ENCODE results near the gene ACSL5. TPM values are rescaled to one million over a fixed set of nuclear protein-coding genes. Genes with fewer than 3 reads are reported as not detected.

The ACSL5 gene, protein sequence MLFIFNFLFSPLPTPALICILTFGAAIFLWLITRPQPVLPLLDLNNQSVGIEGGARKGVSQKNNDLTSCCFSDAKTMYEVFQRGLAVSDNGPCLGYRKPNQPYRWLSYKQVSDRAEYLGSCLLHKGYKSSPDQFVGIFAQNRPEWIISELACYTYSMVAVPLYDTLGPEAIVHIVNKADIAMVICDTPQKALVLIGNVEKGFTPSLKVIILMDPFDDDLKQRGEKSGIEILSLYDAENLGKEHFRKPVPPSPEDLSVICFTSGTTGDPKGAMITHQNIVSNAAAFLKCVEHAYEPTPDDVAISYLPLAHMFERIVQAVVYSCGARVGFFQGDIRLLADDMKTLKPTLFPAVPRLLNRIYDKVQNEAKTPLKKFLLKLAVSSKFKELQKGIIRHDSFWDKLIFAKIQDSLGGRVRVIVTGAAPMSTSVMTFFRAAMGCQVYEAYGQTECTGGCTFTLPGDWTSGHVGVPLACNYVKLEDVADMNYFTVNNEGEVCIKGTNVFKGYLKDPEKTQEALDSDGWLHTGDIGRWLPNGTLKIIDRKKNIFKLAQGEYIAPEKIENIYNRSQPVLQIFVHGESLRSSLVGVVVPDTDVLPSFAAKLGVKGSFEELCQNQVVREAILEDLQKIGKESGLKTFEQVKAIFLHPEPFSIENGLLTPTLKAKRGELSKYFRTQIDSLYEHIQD
- polyA plus RNA-seq (ENCODE audit: insufficient read length in 3 of 3), result 1 to 10 TPM; 4.1 to 5.5 (median 5.3) TPM
- long read RNA-seq, donor 1, partial matches to known transcripts, result 34 of 48 reads
- long read RNA-seq, donor 1, other reads (novel, unspliced or antisense), result 14 of 48 reads
- long read RNA-seq, donor 2, result 0 reads
- long read RNA-seq, donor 3, result 0 reads
- long read RNA-seq, donor 4, result 0 reads
- long read RNA-seq, donor 5, result 0 reads
- long read RNA-seq, donor 6, result 0 reads
- long read RNA-seq, donor 7, partial matches to known transcripts, result 0 of 1 reads
- long read RNA-seq, donor 7, other reads (novel, unspliced or antisense), result 0 of 1 reads
- long read RNA-seq, donor 8, result 0 reads
- long read RNA-seq, donor 9, partial matches to known transcripts, result 45 of 76 reads
- long read RNA-seq, donor 9, other reads (novel, unspliced or antisense), result 28 of 76 reads
- long read RNA-seq, donor 10, result 0 reads
- long read RNA-seq, donor 11, result 0 reads
- long read RNA-seq, donor 12, partial matches to known transcripts, result 0 of 1 reads
- long read RNA-seq, donor 12, other reads (novel, unspliced or antisense), result 0 of 1 reads
- long read RNA-seq, donor 13, result 0 reads
- long read RNA-seq, donor 14, result 0 reads
- long read RNA-seq, donor 15, transcript ACSL5-202 (21 exons, 3,351 nt), result major isoform, 14 of 108 reads
- long read RNA-seq, donor 15, partial matches to known transcripts, result 44 of 108 reads
- long read RNA-seq, donor 15, other reads (novel, unspliced or antisense), result 47 of 108 reads
- long read RNA-seq, donor 16, result 0 reads

DNA sequence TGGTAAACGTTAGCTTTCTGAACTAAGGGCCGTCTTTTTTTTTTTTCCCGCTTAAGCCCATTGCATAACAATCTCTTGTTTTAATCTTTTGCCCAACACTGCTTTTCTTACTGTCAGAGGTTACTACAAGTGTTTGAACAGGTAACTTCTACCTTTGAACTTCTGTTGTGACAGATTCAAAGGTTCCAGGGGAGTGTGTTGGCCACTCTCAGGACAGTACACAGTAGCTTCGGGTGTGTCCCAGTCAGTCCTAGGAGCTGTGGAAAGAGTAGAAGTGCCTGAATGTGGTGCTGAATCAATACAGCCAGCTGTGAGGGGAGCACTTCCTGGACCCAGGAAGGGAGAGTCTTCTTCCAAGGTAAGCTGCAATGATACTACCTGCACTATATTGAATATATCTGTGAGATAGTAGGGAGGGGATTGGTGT, at the start of gene ACSL5:
Gene ACSL5 (plus strand): TSS at position 205 of the 427 bp plus-strand sequence. CDS start 20,831 bp downstream, outside the sequence.
- no peak for DNase-seq

DNA sequence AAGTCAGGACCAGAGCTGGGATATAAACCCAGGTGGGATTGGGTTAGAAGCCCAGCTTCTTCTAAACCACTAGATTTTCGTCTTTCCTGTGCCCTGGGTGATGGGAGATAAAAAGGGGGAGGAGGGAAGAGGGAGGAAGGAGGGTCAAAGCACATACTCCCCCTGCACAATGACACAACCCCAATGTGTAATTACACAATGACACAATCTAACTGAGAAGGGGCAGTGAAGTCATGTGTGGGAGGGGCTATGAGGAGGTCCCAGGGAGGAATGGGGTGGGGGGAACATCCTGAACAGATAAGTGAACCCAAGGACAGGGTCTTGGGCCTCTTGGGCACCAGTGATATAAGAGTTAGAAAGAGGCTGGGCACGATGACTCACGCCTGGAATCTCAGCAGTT, 46.2 kb upstream of the ACSL5 start:
- no peak for DNase-seq

DNA sequence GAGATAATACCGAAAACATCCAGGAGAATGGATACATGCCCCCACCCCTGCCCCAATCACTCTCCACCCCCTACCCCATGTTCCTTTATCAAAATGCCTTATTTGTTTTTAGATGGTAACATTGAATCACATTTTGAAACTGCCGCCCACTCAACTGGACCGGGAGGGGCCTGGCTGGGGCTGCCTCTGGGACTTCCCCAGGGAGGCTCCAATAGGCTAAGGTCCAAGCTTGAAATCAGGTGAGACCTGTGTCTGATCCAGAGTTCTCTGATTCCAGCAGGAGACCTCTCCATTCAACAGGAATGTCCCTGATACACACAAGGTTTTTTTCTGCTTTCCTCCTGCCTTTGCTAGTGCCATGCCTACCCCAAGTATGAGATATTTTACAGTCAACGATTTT, 43.8 kb upstream of the ACSL5 start:
- DNase-seq, result no peak

DNA sequence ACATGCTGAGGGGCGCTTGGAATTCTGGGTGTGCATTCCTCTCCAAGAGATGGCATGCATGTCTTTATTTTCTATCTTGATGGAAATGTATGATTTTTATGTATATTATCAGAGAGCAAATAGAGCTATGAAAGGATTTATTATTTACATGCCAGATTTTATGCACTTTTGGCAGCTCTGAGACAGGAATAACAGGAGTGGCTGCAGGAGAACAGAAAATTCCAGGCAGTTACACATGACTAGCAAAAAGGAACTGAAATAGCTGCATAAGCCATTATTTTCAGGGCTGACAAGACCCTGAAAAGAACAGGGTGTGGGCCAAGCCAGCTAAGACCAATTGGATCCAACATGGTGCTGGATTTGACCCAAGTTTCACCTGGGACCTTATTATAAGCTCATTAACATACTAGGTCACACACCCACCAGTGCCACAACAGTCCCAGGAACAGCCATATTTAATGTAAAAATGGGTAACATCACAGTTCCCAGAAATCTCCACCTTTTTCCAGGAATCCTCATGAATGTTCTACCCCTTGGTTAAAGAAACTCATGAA, 43.2 kb upstream of the ACSL5 start:
- DNase-seq, result peak; percentile 10

DNA sequence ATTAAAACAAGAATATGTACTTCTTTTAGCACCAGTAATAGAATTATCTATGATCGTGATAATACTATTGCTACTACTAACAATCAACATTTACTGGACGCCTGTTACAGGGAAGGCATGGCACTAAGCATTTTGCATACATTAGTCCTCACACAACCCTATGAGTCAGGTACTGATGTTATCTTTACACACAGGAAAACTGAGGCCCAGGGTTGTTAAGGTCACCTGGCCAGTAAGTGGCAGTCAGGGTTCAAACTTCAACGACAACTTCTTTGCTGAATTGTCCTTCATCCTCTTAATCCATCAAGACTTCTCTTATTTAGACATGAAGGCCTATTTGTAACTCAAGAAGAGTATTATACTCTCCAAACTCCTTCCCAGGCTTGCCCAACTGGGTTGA, 41.9 kb upstream of the ACSL5 start:
- DNase-seq, result no peak

DNA sequence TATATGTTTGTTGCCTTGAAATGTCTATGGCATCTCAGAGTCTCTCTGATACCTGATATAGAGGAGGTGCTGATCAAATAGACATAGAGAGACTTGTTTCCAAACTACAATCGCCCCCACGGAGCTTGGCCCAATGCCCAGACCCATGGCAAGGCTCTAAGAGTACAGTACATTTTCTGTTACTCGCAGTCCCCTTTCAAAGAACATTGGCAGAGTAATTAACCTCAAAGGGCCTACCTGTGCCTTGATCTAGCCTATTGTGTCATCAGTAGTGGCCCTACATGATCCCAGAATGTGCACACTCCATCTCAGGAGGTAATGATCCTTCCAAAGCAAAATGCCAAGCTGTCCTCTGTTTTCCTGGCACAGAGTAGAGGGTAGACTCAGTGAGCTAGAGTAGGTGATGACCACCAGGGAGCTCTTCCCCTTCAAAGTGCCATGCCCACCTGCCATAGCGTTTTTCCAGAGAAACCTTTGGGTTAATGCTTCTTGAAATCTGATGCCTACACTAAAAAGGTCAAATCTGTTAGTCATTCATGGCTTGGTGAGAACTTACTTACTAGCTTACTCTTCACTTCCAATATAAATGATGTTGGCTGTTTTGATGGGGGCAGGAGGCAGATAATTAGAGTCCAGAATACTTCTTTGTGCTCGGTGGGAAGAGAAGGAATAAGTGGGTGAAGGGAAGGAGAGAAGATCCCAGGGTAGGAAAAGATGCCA, 41.2 kb upstream of the ACSL5 start:
- no peak for DNase-seq

DNA sequence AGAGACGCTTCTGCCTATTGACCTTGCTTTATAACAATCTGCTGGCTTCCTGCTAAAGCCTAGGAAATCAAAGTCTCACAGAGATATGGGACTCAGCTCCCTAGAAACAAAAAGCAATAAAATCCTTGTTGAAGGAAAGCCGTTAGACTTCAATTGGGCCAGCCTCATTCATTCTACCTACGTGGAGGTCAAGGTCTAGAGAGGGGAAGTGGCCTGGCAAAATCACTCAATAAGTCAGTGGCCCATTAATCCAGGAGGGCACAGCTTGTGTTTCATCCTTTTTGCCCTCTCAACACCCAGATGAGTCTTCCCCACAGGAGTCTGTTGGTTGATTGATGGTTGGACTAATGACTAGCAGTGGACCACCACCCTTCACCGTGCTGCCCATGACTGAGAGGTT, 40.5 kb upstream of the ACSL5 start:
- no peak for DNase-seq

DNA sequence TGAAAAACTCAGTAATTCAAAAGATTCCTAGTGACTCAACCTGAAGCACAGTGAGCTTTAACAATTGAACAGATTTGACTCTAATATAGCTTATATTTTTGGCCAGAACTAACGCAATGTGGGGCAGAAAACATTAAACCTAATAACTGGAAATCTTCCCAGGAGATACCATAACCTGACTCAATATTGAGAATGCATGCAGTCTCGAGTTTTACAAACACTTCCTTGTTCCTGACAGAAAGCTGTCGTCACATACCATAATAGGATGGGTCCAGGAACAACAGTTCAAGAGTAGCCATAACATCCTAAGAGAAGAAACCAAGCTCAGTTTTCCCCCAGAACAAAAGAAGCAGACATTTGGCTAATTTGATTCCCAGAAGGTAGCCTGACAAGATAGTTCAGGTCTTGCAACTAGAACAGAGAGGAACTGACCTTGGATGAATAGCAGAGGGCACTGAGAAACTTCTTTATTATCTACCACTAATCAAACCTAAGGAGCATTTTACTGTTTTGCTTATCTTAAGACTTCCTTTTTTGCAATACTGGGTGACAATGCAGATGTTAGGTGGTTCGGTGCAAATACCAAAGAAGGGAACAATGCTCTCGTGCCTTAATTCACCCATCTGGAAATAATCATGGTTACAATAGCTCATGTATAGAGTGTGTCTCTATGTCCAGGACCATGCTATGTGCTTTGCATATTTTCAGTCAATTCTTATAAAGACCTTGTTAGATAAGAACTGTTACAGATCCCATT, 38.6 kb upstream of the ACSL5 start:
- DNase-seq, result no peak

DNA sequence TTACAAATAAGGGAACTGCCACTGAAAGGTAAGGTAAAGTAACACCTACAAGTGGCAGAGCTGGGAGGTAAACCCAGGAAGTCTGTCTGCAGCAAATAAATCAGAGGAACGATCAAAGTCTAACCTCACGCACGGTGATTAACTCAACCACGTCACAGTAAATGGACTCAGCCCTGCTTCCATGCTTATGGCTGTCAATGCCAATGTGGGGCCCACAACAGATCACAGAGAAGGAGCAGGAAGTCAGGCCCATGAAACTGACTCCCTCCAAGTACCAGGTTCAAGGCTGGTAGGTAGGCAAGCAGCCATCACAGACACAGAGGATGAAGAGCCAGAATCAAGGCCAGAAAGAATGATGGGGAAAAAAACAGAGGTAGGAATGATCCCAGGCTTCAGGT, 38.0 kb upstream of the ACSL5 start:
- no peak for DNase-seq

DNA sequence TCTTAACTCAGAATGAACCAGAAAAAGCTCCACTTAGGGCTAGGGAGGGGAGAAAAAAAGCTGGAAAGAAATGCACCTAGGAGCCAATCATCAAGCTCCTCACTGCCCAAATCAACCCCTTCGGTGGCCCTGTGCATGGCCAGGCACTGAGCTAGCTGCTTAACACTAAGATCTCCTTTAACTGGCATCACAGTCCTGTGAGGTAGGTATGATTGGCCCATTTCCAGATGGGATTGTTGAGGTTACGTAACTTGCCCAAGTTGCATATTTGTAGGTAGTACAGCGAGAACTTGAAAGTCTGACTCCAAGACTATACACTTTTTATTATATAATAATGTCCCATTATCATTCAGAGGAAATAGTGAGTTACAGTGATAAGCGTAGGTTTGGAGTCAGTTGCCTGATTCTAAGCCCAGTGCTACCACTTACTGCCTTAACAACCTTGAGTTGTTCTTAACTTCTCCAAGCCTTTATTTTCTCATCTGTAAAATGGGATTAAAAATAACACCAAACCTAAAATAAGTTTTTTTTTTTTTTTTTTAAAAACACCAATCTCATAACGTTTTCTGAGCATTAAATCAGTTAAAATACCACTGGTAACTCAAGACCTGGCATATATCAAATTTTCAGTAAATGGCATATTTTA, 37.2 kb upstream of the ACSL5 start:
- DNase-seq, result no peak

DNA sequence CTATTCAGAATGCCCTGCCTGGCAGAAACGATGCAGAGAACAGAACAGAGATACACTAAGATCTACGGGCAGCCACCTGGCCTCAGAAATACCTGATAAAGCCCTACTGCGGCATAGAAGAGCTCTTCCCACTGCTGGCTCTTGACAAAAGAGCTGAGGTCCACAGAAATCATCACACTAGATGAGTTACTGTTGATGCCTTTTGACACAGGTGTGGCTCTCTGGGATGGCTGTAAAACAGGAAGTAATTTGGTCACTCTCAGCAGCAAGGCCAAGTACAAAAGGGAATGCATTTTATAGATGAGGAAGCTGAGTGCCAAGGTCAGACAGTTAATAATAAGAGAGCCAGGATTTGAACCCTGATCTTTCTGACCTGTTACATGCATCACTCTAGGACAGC, 35.0 kb upstream of the ACSL5 start:
- no peak for DNase-seq

DNA sequence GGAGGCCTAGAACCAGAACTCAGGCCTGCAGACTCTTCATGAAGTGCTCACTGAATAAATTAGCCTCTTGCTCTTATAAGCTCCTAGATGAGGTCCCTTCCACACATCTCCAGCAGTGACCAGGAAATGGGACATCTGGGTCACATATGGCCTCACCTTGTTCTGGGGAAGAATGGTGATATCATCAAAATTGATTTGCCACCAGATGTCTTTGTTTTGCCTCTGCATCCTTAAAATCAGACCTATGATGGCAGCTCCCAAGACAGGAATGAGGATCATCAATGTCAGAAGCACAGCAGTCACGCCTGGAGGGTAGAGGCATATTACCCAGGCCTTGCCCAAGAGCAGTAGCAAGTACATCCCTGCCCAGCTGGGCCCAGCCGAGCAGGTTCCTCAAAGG, 33.3 kb upstream of the ACSL5 start:
- no peak for DNase-seq

DNA sequence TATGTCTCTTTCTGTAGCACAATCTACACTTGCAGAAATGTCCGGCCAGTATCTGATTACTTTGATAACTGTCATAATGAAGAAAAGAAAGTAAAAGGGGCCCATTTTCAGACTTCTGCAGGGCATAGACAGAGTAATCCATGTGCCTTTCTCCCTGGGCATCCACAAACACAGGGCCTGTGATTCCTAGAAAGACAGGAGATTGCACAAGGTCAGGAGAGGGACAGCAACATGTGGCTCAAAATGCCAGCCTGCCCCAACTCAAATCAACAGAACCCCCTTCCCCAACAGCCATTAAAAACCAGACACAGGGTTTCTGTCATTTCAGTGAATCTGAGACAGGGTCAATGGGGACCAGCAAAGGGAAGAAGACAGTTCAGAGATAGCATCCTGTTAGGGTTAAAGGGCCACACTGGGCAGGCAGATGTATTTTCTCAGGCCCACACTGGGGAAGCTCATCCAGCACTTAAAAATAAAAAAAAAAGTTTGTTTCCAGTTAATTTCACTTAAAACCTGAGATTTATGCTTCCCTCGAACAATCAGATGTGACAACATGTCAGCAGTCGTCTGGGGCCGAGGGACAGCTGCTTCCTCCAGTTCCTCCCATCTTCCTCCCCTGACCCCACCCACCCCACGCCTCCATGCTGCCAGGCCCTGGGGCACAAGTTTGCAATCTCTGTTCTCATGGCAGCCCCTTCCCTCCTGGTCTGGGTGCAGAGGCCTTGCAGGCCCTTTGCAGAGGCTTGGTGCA, 30.7 kb upstream of the ACSL5 start:
- no peak for DNase-seq

DNA sequence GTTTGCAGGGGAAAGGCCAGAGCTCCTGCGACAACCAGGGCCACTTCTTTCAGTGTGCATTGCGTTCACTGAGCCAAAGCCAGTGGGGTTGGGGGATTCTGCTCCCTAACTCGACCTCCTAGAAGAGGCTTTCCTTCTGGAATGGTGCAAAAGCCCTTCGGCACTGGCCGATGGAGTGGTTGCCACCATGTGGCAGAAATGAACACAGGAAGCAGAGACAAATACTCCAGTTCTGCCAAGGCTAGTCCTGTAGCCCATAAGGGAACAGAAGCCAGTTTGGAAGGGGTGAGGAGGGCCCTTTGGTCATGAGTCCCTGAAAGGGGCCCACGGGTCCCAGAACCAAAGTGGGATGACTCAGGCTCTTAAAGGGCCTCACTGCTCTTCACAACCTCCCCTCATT, 29.7 kb upstream of the ACSL5 start:
- DNase-seq, result no peak

DNA sequence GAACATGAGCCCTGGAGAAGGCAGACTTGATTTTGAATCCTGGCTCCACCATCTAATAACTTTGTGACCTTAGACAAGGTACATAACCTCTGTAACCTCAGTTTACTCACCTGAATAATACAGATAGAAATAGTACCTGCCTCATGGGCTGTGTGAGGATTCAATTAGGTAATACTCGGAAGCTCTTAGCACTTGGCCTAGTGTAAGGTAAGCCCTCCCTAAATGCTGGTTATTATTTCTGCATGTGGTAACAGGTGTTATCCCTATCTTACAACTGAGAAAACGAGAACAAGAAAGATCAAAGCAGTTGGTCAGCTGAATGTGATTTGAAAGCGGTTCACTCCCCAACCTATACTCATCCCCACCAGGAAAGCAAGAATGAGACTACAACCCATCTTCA, 28.7 kb upstream of the ACSL5 start:
- no peak for DNase-seq

DNA sequence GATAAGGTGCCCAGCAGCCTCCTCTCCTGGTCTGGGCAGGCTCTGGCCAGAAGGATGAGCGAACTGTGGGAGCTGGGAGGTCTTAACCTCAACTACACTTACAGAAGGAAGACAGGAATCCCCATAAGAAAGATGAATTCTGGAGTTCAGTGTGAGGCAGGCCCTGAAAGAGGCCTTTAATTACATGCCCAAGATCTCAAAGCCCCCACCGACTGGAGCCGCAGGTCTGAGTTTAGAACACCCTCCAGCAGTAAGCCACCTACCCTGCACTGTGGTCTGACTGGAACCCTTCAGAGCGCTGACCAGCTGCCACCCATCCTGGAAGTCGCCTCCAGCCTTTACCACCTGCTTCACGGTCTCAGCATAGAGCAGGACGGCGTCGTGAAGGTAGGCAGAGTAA, 28.2 kb upstream of the ACSL5 start:
- no peak for DNase-seq

DNA sequence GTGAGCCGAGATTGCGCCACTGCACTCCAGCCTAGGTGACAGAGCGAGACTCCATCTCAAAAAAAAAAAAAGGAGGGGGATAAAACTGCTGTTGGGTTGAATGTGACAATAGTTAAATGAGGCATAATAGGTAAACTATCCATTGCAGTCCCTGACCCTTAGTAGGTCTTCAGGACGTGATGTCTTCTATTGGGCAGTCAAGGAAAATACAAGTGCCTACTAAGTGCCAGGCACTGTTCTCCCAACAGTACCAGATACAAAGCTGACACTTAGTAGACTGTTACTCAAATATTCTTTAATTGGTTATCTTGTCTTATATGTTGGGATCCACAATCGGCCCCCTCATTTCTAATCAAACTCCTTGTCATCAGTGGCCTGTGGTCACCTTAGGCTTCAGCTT, 27.1 kb upstream of the ACSL5 start:
- DNase-seq, result no peak
